A549 (cell line): ENCODE measurements around the gene CHD1L. TPM values are rescaled to one million over a fixed set of nuclear protein-coding genes. Genes with fewer than 3 reads are reported as not detected.

Source experiments
- ATAC-seq, 2 experiments: fragments of 200-7000 bp in 1 of 2; fragments of >200 bp in 1 of 2; cut with Nextera tagmentation in 1 of 2; cut with Tn5 transposase in 1 of 2; 3 replicates each; pipeline versions ENCODE4 v1.8.0 to v1.9.1; 2018 to 2020; ENCODE audit warnings: mild to moderate bottlenecking in 1 of 2, moderate library complexity in 1 of 2
- CTCF ChIA-PET: fragments of 300-600 bp; sonication (Branson Sonifier 250); formaldehyde crosslinking; extraction: SDS; loops from one replicate; lab custom pipeline; 2021; ENCODE audit warnings: antibody characterized with exemption, inconsistent platforms; lab: Yijun Ruan, JAX
- POLR2A ChIA-PET: fragments of 350-600 bp; formaldehyde crosslinking; extraction: SDS; loops from one replicate; lab custom pipeline; 2021; ENCODE audit warnings: antibody characterized with exemption, inconsistent platforms; lab: Yijun Ruan, JAX
- DNase-seq, 2 experiments: peaks; one replicate each; pipeline versions ENCODE4 v3.0.0 to v3.0.0-alpha.2; 2011 to 2016; ENCODE audit warnings: low read depth in 1 of 2, low spot score in 1 of 2
- FAIRE-seq: peaks from 2 replicates; lab custom pipeline; 2011; peaks lifted over from hg19 to GRCh38; lab: Jason Lieb, UNC
- H3K27ac ChIP-seq, 2 experiments: fragments of >200 bp; sonication (Bioruptor Twin); formaldehyde crosslinking; 3 replicates each; pipeline ENCODE4 v1.5.1; 2016 to 2017
- H3K4me1 ChIP-seq: fragments of >200 bp; sonication (Bioruptor Twin); formaldehyde crosslinking; 3 replicates; pipeline ENCODE4 v1.6.1; 2016
- H3K4me2 ChIP-seq: fragments of >200 bp; sonication (Bioruptor Twin); formaldehyde crosslinking; 3 replicates; pipeline ENCODE4 v1.6.1; 2016
- H3K4me3 ChIP-seq: fragments of >200 bp; sonication (Bioruptor Twin); formaldehyde crosslinking; 3 replicates; pipeline ENCODE4 v1.5.1; 2016
- H3K9me3 ChIP-seq: fragments of >200 bp; sonication (Bioruptor Twin); formaldehyde crosslinking; 3 replicates; pipeline ENCODE4 v1.6.1; 2016
- BCL3 ChIP-seq: fragments of >200 bp; sonication (Bioruptor Twin); formaldehyde crosslinking; IDR thresholded peaks from 3 replicates; pipeline ENCODE4 v1.6.1; 2016
- EHMT2 ChIP-seq: fragments of 200-600 bp; sonication (generic); IDR thresholded peaks from 2 replicates; pipeline ENCODE4 v1.6.1; 2016; ENCODE audit warnings: antibody characterized with exemption, low read depth, mild to moderate bottlenecking, moderate library complexity
- ESRRA ChIP-seq: fragments of 150-350 bp; IDR thresholded peaks from 2 replicates; pipeline ENCODE4 v1.6.1; 2014; ENCODE audit warnings: mild to moderate bottlenecking, low read length, borderline replicate concordance
- FOSL2 ChIP-seq, 2 experiments: fragments of 450-650 bp in 1 of 2; fragments of >200 bp in 1 of 2; sonication (Bioruptor Twin) in 1 of 2; formaldehyde crosslinking; IDR thresholded peaks; 2 replicates each; pipeline versions ENCODE4 v1.5.0 to v1.6.1; 2016 to 2020; ENCODE audit warnings: mild to moderate bottlenecking in 1 of 2, moderate library complexity in 1 of 2
- HOXB5 ChIP-seq: fragments of 250-450 bp; sonication (Bioruptor Pico); IDR thresholded peaks from 2 replicates; pipeline ENCODE4 v1.5.0; 2020; ENCODE audit warnings: mild to moderate bottlenecking, moderate library complexity
- JUN ChIP-seq, 2 experiments: fragments of >200 bp; sonication (Bioruptor Twin); formaldehyde crosslinking; IDR thresholded peaks; 2 replicates in 1 of 2; 3 replicates in 1 of 2; pipeline ENCODE4 v1.6.1; 2016 to 2017
- MAZ ChIP-seq: fragments of 150-350 bp; IDR thresholded peaks from 2 replicates; pipeline ENCODE4 v1.6.1; 2014; ENCODE audit warnings: antibody characterized with exemption, low read depth, low read length, borderline replicate concordance
- NFE2L2 ChIP-seq: fragments of 150-350 bp; conservative IDR thresholded peaks from 2 replicates; pipeline ENCODE4 v1.6.1; 2014; ENCODE audit warnings: low read length
- POLR2A ChIP-seq: IDR thresholded peaks from 2 replicates; pipeline ENCODE4 v1.6.1; 2012; ENCODE audit warnings: mild to moderate bottlenecking, low read length
- RAD21 ChIP-seq, 2 experiments: fragments of >200 bp in 1 of 2; sonication (Bioruptor Twin) in 1 of 2; formaldehyde crosslinking in 1 of 2; IDR thresholded peaks in 1 of 2; conservative IDR thresholded peaks in 1 of 2; 2 replicates in 1 of 2; 3 replicates in 1 of 2; pipeline ENCODE4 v1.6.1; 2012 to 2018; ENCODE audit warnings: inconsistent platforms in 1 of 2
- REST ChIP-seq: fragments of 200-600 bp; sonication (generic); IDR thresholded peaks from 2 replicates; pipeline ENCODE4 v1.6.1; 2016; ENCODE audit warnings: antibody characterized with exemption, mild to moderate bottlenecking, moderate library complexity
- TFCP2L1 ChIP-seq: fragments of 250-450 bp; sonication (Bioruptor Pico); IDR thresholded peaks from 2 replicates; pipeline ENCODE4 v1.5.0; 2021; ENCODE audit warnings: mild to moderate bottlenecking
- TP53 ChIP-seq: fragments of 250-450 bp; sonication (Bioruptor Pico); IDR thresholded peaks from 2 replicates; pipeline ENCODE4 v1.5.0; 2021; ENCODE audit warnings: mild to moderate bottlenecking, moderate library complexity
- WGBS: methylation state at CpG from one replicate; pipeline ENCODE4 v1.1.6; 2017; ENCODE audit errors: missing lambda C conversion rate; 5-methylcytosine and 5-hydroxymethylcytosine counted together
- polyA plus RNA-seq, 4 experiments: library from polyadenylated mRNA; depleted of rRNA in 3 of 4; stranded (reverse); fragments of >200 nt; fragmentation: RNase III in 1 of 4; extraction: RNeasy Plus Mini Kit Qiagen cat#74134 plus additional on column Dnase treatment in 1 of 4; gene quantifications; 2 replicates in 3 of 4; 3 replicates in 1 of 4; pipeline ENCODE4 v1.2.3, GENCODE V29; 2011 to 2017

The CHD1L gene
- polyA plus RNA-seq, 2 of the 4 experiments (the other 2 are of a cell fraction), result 37.0 to 61.2 TPM

- TF ChIP-seq HOXB5 (CRISPR knock-in tag), result no peak
- no peak for TF ChIP-seq NFE2L2
- no peak for TF ChIP-seq MAZ
- TF ChIP-seq ESRRA, result no peak
- no peak for TF ChIP-seq RAD21 (conservative IDR thresholded peaks at IDR 0.05 in 1 of 2, IDR thresholded peaks at IDR 0.05 in 1 of 2)
- no peak for TF ChIP-seq TFCP2L1 (CRISPR knock-in tag)
- TF ChIP-seq POLR2A, result no peak
- no peak for TF ChIP-seq BCL3
- no peak overlapping the region for H3K4me2 ChIP-seq
- DNase-seq, result no peak
- no peak overlapping the region for H3K4me3 ChIP-seq
- WGBS, result 14% methylated on average over 5 of the region's 5 CpGs
- no peak for FAIRE-seq
- no peak overlapping the region for H3K27ac ChIP-seq
- CTCF ChIA-PET, result no interaction called here
- no peaks in the 10 kb centered on the region for H3K9me3 ChIP-seq
- no peak for ATAC-seq
- POLR2A ChIA-PET, result no interaction called here
- H3K4me1 ChIP-seq, result no peaks in the 10 kb centered on the region
These were observed 91.8 kb downstream of the CHD1L start for GRCh38 chr1:147334292-147334691.

GRCh38 chr1:147336291-147336690, 93.8 kb downstream of the CHD1L start:
- ATAC-seq, result no peak

More at GRCh38 chr1:147336291-147336690, 93.8 kb downstream of the CHD1L start:
- Histone ChIP-seq H3K9me3 (no peaks in the 10 kb centered on the region), H3K27ac (no peak overlapping the region), H3K4me1 (no peaks in the 10 kb centered on the region), H3K4me2 (no peak overlapping the region), H3K4me3 (no peak overlapping the region)
- DNase-seq (no peak), FAIRE-seq (no peak)
- 3% methylated on average over 2 of the region's 2 CpGs for WGBS
- CTCF ChIA-PET, result interaction anchor here (0.5 kb wide), 1 partner anchor 50 kb away, joined by 3 read pairs; no protein-coding TSS in a partner anchor
- POLR2A ChIA-PET, result no interaction called here
- no peak for TF ChIP-seq REST
- TF ChIP-seq EHMT2, result no peak
- no peak for TF ChIP-seq BCL3
- TF ChIP-seq HOXB5 (CRISPR knock-in tag), result no peak
- no peak for TF ChIP-seq JUN (IDR thresholded peaks at IDR 0.05)
- TF ChIP-seq TP53, result no peak
- TF ChIP-seq FOSL2 (IDR thresholded peaks at IDR 0.05), result no peak
- no peak for TF ChIP-seq FOSL2 (CRISPR knock-in tag; IDR thresholded peaks at IDR 0.05)
